SK-N-MC (cell line): ENCODE results near the gene CXCR1.

Experiments used
- EZH2 ChIP-seq: fragments of 200-600 bp; sonication (generic); IDR thresholded peaks from one replicate; pipeline ENCODE4 v1.6.1; 2017; ENCODE audit warnings: antibody characterized with exemption
- FOXP2 ChIP-seq: optimal IDR thresholded peaks from 2 replicates; pipeline ENCODE3; 2011; ENCODE audit warnings: mild to moderate bottlenecking, moderate library complexity; ENCODE audit not compliant: insufficient read depth; ENCODE audit errors: extremely low read length, control extremely low read depth
- POLR2AphosphoS5 ChIP-seq: IDR thresholded peaks from 2 replicates; pipeline ENCODE4 v1.6.1; 2012; ENCODE audit warnings: mild to moderate bottlenecking, low read depth, low read length, borderline replicate concordance

GRCh38 chr2:218216336-218216673 lies 49.5 kb upstream of the CXCR1 start:
- TF ChIP-seq EZH2: no peak
- TF ChIP-seq POLR2AphosphoS5: no peak
- TF ChIP-seq FOXP2: no peak
